NCI-H345 (cell line): ENCODE results near the gene LAMTOR4.
"Not testable (repeated sequence)": the region's sequence is repeated elsewhere in the genome, so short reads cannot be mapped to it uniquely, and the experiment has no call there.

Experiments used
- DNase-seq: peaks from one replicate; lab custom pipeline; 2025; lab: John Stamatoyannopoulos, UW

The LAMTOR4 gene

GRCh38 chr7:100171087-100171681 lies 22.5 kb downstream of the LAMTOR4 start:
- no peak for DNase-seq

GRCh38 chr7:100171840-100172239 lies 23.1 kb downstream of the LAMTOR4 start:
- DNase-seq = no peak

- no peak for DNase-seq
These were observed 25.2 kb downstream of the LAMTOR4 start for GRCh38 chr7:100173806-100174495.

- DNase-seq = no peak
These were observed 25.9 kb downstream of the LAMTOR4 start for GRCh38 chr7:100174582-100174981.

GRCh38 chr7:100175296-100175935 lies 26.7 kb downstream of the LAMTOR4 start:
- no peak for DNase-seq

- no peak for DNase-seq
These were observed 27.7 kb downstream of the LAMTOR4 start for GRCh38 chr7:100176096-100177044.

- DNase-seq = peak; percentile 97
These were observed 28.6 kb downstream of the LAMTOR4 start, which contains the start of the genes GPC2 and STAG3 for GRCh38 chr7:100177045-100178001. Gene GPC2 (minus strand): TSS chr7:100177381. CDS start chr7:100177199, 182 bp downstream. Gene STAG3 (plus strand): TSS chr7:100177918. CDS start chr7:100180557, 2,639 bp downstream.

- not testable (repeated sequence) for DNase-seq
These were observed 31.4 kb downstream of the LAMTOR4 start for GRCh38 chr7:100180084-100180483.

- not testable (repeated sequence) for DNase-seq
These were observed 33.9 kb downstream of the LAMTOR4 start for GRCh38 chr7:100182616-100183015.

GRCh38 chr7:100183090-100183489 lies 34.4 kb downstream of the LAMTOR4 start:
- not testable (repeated sequence) for DNase-seq

GRCh38 chr7:100185726-100186125 lies 37.0 kb downstream of the LAMTOR4 start:
- no peak for DNase-seq

GRCh38 chr7:100189061-100189460 lies 40.3 kb downstream of the LAMTOR4 start:
- DNase-seq = no peak

- DNase-seq = no peak
These were observed 41.5 kb downstream of the LAMTOR4 start for GRCh38 chr7:100190048-100190711.

GRCh38 chr7:100191775-100192174 lies 43.1 kb downstream of the LAMTOR4 start:
- DNase-seq = no peak

GRCh38 chr7:100192281-100192862 lies 43.7 kb downstream of the LAMTOR4 start:
- DNase-seq = not testable (repeated sequence)

- DNase-seq = no peak
These were observed 44.3 kb downstream of the LAMTOR4 start for GRCh38 chr7:100192969-100193368.

GRCh38 chr7:100195222-100195621 lies 46.5 kb downstream of the LAMTOR4 start:
- no peak for DNase-seq

- not testable (repeated sequence) for DNase-seq
These were observed 47.2 kb downstream of the LAMTOR4 start for GRCh38 chr7:100195901-100196322.

- no peak for DNase-seq
These were observed 49.5 kb downstream of the LAMTOR4 start for GRCh38 chr7:100198266-100198665.

- DNase-seq = no peak
These were observed 52.0 kb downstream of the LAMTOR4 start for GRCh38 chr7:100200693-100201092.
